SK-N-SH treated with all-trans-retinoic acid at 6 μM for 48 hours (cell line): ENCODE results near the gene NRXN2.

Source experiments
- ATAC-seq: fragments of 200-7000 bp; cut with Tn5 transposase; 3 replicates; pipeline ENCODE4 v1.9.1; 2020; ENCODE audit warnings: mild to moderate bottlenecking, moderate library complexity
- ARNTL ChIP-seq: fragments of 450-650 bp; formaldehyde crosslinking; IDR thresholded peaks from 2 replicates; pipeline ENCODE4 v1.5.0; 2020; ENCODE audit warnings: low read depth, mild to moderate bottlenecking, moderate library complexity, borderline replicate concordance
- BACH2 ChIP-seq: fragments of 250-450 bp; sonication (Bioruptor Pico); IDR thresholded peaks from 2 replicates; pipeline ENCODE4 v1.9.0; 2021; ENCODE audit warnings: mild to moderate bottlenecking, borderline replicate concordance
- CREB5 ChIP-seq: fragments of 250-450 bp; sonication (Bioruptor Pico); IDR thresholded peaks from 2 replicates; pipeline ENCODE4 v1.5.1; 2020; ENCODE audit warnings: low read depth, mild to moderate bottlenecking, moderate library complexity
- CSDC2 ChIP-seq: fragments of 250-450 bp; sonication (Bioruptor Pico); IDR thresholded peaks from 2 replicates; pipeline ENCODE4 v1.5.0; 2020; ENCODE audit warnings: mild to moderate bottlenecking, moderate library complexity
- ESRRG ChIP-seq: fragments of 250-450 bp; sonication (Bioruptor Pico); IDR thresholded peaks from 2 replicates; pipeline ENCODE4 v1.6.1; 2021; ENCODE audit warnings: mild to moderate bottlenecking
- GLIS3 ChIP-seq: fragments of 250-450 bp; sonication (Bioruptor Pico); IDR thresholded peaks from 2 replicates; pipeline ENCODE4 v1.5.0; 2020; ENCODE audit warnings: mild to moderate bottlenecking, moderate library complexity
- ISL1 ChIP-seq: fragments of 250-450 bp; sonication (Bioruptor Pico); IDR thresholded peaks from 2 replicates; pipeline ENCODE4 v2.1.2; 2022; ENCODE audit warnings: mild to moderate bottlenecking, moderate library complexity
- OSR1 ChIP-seq: fragments of 250-450 bp; sonication (Bioruptor Pico); IDR thresholded peaks from 2 replicates; pipeline ENCODE4 v1.8.0; 2022; ENCODE audit warnings: moderate library complexity, mild to moderate bottlenecking, inconsistent platforms
- RARB ChIP-seq: fragments of 250-450 bp; sonication (Bioruptor Pico); IDR thresholded peaks from 2 replicates; pipeline ENCODE4 v1.8.0; 2021; ENCODE audit warnings: mild to moderate bottlenecking, moderate library complexity
- SNAI2 ChIP-seq: fragments of 250-450 bp; sonication (Bioruptor Pico); IDR thresholded peaks from 2 replicates; pipeline ENCODE4 v1.5.0; 2020; ENCODE audit warnings: mild to moderate bottlenecking, moderate library complexity
- TCF4 ChIP-seq: fragments of 250-450 bp; sonication (Bioruptor Pico); IDR thresholded peaks from 2 replicates; pipeline ENCODE4 v1.8.0; 2021; ENCODE audit warnings: mild to moderate bottlenecking, moderate library complexity, borderline replicate concordance
- TSHZ2 ChIP-seq: fragments of 250-450 bp; sonication (Bioruptor Pico); IDR thresholded peaks from 2 replicates; pipeline ENCODE4 v1.5.0; 2020; ENCODE audit warnings: mild to moderate bottlenecking, moderate library complexity
- ZFP30 ChIP-seq: fragments of 450-650 bp; formaldehyde crosslinking; IDR thresholded peaks from 2 replicates; pipeline ENCODE4 v1.5.0; 2022; ENCODE audit warnings: mild to moderate bottlenecking, moderate library complexity
- ZNF565 ChIP-seq: fragments of 450-650 bp; formaldehyde crosslinking; conservative IDR thresholded peaks from 2 replicates; pipeline ENCODE4 v1.5.0; 2020; ENCODE audit warnings: low read depth, mild to moderate bottlenecking, moderate library complexity
- ZNF8 ChIP-seq: fragments of 450-650 bp; formaldehyde crosslinking; IDR thresholded peaks from 2 replicates; pipeline ENCODE4 v1.5.0; 2020; ENCODE audit warnings: mild to moderate bottlenecking, moderate library complexity
- TF ChIP-seq, protein P1 (sequence below): fragments of 250-450 bp; sonication (Bioruptor Pico); IDR thresholded peaks from 2 replicates; pipeline ENCODE4 v1.8.0; 2021; ENCODE audit warnings: low read depth, mild to moderate bottlenecking, moderate library complexity, borderline replicate concordance
- TF ChIP-seq, protein P2 (sequence below): fragments of 250-450 bp; sonication (Bioruptor Pico); IDR thresholded peaks from 2 replicates; pipeline ENCODE4 v1.5.1; 2021; ENCODE audit warnings: mild to moderate bottlenecking, moderate library complexity
- TF ChIP-seq, protein P3 (sequence below): fragments of 250-450 bp; sonication (Bioruptor Pico); IDR thresholded peaks from 2 replicates; pipeline ENCODE4 v1.8.0; 2020; ENCODE audit warnings: mild to moderate bottlenecking, moderate library complexity, borderline replicate concordance

The NRXN2 gene

DNA sequence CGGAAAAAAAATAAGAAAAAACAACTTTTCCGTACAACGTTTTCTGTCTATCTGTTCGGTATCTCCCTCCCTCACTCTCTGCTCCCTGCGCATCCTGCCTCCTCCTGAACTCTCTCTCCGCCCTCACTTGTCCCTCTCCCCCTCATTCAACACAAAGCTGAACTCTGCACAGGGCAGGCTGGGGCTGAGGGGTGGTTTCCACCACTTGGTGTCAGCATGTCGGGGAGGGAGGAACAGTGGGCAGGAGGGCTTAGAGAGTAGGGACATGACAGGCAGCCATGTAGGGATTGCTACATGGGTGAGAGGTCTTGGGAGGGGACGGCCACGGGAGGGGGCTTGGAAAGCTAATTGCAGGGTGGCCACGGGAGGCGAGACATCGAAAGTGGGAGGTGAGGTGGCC, 114.4 kb downstream of the NRXN2 start:
- no peak for TF ChIP-seq SNAI2 (CRISPR knock-in tag)
- no peak for TF ChIP-seq ZNF8 (CRISPR knock-in tag)
- no peak for TF ChIP-seq GLIS3 (CRISPR knock-in tag)
- TF ChIP-seq, protein P1, sequence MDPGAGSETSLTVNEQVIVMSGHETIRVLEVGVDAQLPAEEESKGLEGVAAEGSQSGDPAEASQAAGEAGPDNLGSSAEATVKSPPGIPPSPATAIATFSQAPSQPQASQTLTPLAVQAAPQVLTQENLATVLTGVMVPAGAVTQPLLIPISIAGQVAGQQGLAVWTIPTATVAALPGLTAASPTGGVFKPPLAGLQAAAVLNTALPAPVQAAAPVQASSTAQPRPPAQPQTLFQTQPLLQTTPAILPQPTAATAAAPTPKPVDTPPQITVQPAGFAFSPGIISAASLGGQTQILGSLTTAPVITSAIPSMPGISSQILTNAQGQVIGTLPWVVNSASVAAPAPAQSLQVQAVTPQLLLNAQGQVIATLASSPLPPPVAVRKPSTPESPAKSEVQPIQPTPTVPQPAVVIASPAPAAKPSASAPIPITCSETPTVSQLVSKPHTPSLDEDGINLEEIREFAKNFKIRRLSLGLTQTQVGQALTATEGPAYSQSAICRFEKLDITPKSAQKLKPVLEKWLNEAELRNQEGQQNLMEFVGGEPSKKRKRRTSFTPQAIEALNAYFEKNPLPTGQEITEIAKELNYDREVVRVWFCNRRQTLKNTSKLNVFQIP (CRISPR knock-in tag): no peak
- TF ChIP-seq CREB5: no peak
- no peak for TF ChIP-seq TSHZ2 (CRISPR knock-in tag)
- TF ChIP-seq CSDC2: no peak
- ATAC-seq: no peak

DNA sequence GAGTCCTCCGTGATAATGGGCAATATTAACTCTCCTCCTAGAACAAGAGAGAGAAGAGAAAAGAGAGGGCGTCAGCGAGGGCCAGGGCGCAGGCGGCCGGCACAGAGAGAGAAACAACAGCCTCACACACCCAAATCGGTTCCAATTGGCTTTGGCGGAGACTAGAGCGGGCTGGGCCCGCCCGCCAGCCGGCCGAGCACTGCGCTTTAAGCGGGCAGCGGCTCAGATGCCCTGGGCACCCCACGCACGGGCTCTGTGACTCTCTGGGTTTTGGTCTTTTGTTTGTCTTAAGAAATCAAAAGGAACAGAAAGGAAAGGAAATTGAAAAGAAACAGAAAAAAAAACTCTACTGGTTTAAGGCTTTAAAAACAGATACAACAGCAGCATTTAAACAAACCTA, 115.0 kb downstream of the NRXN2 start:
- ATAC-seq: no peak
- TF ChIP-seq, protein P2, sequence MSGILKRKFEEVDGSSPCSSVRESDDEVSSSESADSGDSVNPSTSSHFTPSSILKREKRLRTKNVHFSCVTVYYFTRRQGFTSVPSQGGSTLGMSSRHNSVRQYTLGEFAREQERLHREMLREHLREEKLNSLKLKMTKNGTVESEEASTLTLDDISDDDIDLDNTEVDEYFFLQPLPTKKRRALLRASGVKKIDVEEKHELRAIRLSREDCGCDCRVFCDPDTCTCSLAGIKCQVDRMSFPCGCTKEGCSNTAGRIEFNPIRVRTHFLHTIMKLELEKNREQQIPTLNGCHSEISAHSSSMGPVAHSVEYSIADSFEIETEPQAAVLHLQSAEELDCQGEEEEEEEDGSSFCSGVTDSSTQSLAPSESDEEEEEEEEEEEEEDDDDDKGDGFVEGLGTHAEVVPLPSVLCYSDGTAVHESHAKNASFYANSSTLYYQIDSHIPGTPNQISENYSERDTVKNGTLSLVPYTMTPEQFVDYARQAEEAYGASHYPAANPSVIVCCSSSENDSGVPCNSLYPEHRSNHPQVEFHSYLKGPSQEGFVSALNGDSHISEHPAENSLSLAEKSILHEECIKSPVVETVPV (CRISPR knock-in tag): no peak
- no peak for TF ChIP-seq ARNTL (CRISPR knock-in tag)
- TF ChIP-seq ISL1 (CRISPR knock-in tag): no peak
- TF ChIP-seq OSR1: no peak
- no peak for TF ChIP-seq ESRRG (CRISPR knock-in tag)
- no peak for TF ChIP-seq TCF4 (CRISPR knock-in tag)
- no peak for TF ChIP-seq ZNF8 (CRISPR knock-in tag)
- no peak for TF ChIP-seq BACH2 (CRISPR knock-in tag)
- TF ChIP-seq TSHZ2 (CRISPR knock-in tag): no peak
- TF ChIP-seq RARB (CRISPR knock-in tag): no peak
- TF ChIP-seq, protein P3, sequence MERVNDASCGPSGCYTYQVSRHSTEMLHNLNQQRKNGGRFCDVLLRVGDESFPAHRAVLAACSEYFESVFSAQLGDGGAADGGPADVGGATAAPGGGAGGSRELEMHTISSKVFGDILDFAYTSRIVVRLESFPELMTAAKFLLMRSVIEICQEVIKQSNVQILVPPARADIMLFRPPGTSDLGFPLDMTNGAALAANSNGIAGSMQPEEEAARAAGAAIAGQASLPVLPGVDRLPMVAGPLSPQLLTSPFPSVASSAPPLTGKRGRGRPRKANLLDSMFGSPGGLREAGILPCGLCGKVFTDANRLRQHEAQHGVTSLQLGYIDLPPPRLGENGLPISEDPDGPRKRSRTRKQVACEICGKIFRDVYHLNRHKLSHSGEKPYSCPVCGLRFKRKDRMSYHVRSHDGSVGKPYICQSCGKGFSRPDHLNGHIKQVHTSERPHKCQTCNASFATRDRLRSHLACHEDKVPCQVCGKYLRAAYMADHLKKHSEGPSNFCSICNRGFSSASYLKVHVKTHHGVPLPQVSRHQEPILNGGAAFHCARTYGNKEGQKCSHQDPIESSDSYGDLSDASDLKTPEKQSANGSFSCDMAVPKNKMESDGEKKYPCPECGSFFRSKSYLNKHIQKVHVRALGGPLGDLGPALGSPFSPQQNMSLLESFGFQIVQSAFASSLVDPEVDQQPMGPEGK: no peak
- no peak for TF ChIP-seq ZFP30 (CRISPR knock-in tag)
- TF ChIP-seq CSDC2: no peak
- no peak for TF ChIP-seq CREB5
- no peak for TF ChIP-seq GLIS3 (CRISPR knock-in tag)
- TF ChIP-seq ZNF565 (CRISPR knock-in tag): no peak
